IPS-11a (cell line): Measurements from ENCODE around the gene TP73.
"Not testable (repeated sequence)": the region's sequence is repeated elsewhere in the genome, so short reads cannot be mapped to it uniquely, and the experiment has no call there.

Source experiments
- H3K4me3 ChIP-seq: one replicate; pipeline ENCODE4 v1.5.1; 2013; ENCODE audit warnings: low read depth, low read length, control low read depth

TP73 gene

DNA sequence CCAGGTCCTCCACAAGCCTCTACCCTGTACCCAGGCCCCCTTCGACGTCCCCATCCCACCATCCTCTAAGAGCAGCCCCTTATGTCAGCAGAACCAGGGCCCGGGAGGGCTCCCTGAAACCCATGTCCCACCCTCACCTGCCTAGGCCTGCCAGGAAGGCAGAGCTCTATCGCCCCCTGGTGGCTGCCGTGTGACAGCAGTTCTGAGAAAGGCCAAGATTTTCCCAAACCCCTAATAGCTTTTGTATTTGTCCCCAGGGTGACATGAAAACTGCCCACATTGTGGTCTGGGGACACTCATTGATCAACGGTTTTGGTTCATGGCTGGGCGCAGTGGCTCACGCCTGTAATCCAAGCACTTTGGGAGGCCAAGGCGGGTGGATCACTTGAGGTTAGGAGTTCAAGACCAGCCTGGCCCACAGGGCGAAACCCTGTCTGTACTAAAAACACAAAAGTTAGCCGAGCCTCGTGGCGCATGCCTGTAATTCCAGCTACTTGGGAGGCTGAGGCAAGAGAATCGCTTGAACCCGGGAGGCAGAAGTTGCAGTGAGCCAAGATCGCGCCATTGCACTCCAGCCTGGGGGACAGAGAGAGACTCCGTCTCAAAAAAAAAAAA is 72.2 kb downstream of the TP73 start:
- not testable (repeated sequence) for H3K4me3 ChIP-seq

DNA sequence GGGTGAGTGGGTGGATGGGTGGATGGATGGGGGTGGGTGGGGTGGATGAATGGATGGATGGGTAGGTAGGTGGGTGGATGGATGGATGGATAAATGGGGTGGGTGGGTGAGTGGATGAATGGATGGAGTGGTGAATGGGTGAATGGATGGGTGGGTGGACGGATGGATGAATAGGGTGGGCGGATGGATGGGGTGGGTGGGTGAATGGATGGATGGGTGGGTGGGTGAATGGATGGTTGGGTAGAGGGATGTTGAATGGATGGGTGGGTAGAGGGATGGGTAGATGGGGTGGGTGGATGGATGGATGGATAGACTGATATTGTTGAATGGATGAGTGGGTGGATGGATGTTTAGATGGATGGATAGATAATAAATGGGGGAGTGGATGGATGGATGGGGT is 73.0 kb downstream of the TP73 start:
- no peak overlapping the region for H3K4me3 ChIP-seq

DNA sequence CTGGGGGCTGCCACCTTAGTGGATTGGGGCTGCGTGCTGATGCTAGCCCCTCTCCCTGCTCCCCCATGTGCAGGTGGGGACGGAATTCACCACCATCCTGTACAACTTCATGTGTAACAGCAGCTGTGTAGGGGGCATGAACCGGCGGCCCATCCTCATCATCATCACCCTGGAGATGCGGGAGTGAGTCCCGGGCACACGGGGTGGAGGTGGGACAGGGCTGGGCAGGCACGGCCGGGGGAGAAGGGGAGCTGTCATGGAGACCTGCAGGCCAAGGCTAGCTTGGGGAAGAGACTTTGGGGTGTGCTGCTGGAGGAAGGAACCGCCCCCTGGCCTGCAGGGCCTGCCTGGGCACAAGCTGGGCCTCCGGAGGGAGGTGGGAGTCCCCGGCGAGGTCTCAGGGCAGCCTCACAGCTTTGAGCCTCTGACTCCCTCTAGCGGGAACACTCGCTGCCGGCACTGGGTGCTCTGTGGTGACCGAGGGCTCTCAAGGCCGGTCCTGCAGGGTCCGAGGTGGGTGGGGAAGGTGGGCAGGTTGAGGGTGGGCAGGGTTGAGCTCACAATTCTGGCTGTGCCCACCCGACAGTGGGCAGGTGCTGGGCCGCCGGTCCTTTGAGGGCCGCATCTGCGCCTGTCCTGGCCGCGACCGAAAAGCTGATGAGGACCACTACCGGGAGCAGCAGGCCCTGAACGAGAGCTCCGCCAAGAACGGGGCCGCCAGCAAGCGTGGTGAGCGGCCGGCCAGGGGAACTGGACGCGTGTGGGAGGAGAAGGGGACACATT is 74.9 kb downstream of the TP73 start:
- no peak overlapping the region for H3K4me3 ChIP-seq

DNA sequence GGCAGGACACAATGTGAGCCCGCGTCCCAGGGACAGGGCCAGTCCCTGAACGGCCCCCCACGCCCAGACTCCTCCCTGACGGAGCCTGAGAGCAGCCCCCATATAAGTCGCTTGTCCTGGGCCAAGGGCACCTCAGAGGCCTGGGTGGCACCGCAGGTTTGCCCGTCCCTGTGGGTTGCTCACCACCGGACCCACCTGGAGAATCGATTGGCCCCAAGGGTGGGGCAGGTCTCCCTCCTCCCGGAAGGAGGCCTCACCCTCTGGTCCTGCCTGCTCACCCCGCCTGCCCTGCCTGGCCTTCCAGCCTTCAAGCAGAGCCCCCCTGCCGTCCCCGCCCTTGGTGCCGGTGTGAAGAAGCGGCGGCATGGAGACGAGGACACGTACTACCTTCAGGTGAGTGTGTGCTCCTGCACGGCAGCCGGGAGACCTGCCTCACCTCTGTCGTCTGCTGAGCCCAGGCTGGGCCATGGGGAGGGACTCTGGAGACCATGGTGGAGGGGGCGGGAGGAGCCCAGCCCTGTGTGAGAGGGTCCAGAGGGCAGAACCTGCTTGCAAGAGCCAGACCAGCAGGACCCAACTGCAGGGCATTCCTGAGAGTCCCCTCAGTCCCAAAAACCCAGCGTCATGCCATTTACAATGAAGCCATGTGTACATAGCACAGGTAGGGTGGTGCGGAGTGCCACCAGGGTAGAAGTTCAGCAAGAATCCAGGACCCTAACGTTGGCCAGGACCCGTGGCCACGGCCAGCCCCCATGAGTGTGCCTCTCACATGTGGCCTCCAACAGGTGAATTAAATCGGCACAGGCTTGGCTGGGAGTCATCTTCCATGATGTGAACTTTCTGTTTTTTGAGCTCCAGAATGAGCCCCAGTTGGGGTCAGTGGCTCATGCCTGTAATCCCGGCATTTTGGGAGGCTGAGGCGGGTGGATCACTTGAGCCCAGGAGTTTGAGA is 75.8 kb downstream of the TP73 start:
- H3K4me3 ChIP-seq: no peak overlapping the region

DNA sequence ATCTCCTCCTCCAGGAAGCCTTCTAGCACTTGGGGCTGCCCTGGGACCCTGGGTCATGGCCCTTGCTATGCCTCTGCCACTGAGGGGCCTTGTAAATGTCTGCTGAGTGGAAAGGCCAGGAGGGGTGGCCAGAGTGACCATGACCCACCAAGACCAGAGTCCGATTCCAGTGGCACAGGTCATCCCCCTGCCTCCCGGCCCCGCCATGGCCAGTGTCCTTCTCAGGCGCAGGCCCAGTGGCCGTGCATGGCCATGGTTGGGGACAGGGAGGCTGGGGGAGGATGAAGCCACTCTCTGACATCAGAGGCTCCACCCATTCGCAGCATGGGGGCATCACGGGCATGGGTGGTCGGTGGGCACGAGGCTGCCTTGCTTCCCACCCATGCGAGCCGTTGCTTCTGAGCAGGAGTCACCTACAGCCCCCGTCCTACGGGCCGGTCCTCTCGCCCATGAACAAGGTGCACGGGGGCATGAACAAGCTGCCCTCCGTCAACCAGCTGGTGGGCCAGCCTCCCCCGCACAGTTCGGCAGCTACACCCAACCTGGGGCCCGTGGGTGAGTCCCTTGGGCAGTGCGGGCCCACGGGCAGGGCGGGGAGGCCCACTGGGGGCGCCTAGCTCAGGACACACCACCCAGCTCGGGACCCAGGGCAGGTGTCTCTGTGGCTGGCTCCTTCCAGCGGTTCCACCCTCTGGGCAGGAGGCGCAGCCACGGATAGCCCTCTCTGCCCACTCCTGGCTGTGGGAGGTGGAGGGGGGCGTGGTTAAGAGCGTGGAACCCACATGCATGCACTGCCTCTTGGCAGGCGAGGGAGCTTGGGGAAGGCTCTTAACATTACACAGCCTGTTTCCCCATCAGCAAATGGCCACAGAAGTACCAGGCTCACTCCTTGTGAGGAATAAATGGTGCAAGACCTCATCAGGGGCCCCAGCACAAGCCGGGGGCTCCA is 77.6 kb downstream of the TP73 start:
- H3K4me3 ChIP-seq: no peak overlapping the region

- H3K4me3 ChIP-seq: no peak overlapping the region
Observed at GRCh38 chr1:3730543-3731247, 78.4 kb downstream of the TP73 start.

- no peak overlapping the region for H3K4me3 ChIP-seq
Observed at GRCh38 chr1:3731583-3732433, 79.5 kb downstream of the TP73 start.

DNA sequence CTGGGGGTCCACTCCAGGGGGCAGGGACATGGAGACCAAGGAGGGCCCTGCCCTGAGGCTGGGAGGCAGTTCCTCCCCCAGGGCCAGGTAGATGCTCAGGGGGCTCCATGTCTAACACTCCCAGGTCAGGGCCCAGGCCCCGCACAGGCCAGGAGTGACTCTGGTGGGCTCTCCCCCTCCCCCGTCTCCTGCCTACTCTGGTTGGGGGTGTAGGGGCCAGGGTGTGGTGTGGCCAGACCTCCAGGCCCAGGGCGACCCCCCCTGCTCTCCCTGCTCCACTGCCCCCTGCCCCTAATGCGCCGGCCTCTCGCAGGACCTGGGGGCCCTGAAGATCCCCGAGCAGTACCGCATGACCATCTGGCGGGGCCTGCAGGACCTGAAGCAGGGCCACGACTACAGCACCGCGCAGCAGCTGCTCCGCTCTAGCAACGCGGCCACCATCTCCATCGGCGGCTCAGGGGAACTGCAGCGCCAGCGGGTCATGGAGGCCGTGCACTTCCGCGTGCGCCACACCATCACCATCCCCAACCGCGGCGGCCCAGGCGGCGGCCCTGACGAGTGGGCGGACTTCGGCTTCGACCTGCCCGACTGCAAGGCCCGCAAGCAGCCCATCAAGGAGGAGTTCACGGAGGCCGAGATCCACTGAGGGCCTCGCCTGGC is 80.2 kb downstream of the TP73 start:
- H3K4me3 ChIP-seq: no peak overlapping the region

DNA sequence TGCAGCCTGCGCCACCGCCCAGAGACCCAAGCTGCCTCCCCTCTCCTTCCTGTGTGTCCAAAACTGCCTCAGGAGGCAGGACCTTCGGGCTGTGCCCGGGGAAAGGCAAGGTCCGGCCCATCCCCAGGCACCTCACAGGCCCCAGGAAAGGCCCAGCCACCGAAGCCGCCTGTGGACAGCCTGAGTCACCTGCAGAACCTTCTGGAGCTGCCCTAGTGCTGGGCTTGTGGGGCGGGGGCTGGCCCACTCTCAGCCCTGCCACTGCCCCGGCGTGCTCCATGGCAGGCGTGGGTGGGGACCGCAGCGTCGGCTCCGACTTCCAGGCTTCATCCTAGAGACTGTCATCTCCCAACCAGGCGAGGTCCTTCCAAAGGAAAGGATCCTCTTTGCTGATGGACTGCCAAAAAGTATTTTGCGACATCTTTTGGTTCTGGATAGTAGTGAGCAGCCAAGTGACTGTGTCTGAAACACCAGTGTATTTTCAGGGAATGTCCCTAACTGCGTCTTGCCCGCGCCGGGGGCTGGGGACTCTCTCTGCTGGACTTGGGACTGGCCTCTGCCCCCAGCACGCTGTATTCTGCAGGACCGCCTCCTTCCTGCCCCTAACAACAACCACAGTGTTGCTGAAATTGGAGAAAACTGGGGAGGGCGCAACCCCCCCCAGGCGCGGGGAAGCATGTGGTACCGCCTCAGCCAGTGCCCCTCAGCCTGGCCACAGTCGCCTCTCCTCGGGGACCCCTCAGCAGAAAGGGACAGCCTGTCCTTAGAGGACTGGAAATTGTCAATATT is 81.0 kb downstream of the TP73 start:
- H3K4me3 ChIP-seq: no peak overlapping the region

GRCh38 chr1:3733883-3734589 is 81.7 kb downstream of the TP73 start:
- no peak overlapping the region for H3K4me3 ChIP-seq

DNA sequence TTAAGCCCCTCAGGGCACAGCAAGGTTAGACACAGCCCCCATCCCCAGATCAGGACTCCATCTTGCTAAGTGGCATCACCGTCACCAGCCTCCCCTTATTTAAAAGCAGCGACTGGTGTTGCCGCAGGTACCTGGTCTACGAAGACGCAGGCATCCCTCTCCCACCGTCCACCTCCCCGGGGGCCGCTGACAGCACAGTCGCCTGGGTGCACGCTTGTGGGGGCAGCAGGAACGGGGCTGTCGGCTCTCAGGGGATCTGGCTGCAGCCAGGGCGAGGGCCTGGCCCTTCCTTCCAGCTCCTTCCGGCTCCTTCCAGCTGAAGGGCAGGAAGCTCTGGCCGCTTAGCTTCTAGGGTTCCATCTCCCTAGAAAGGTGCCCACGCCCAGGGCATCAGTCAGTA is 82.3 kb downstream of the TP73 start:
- H3K4me3 ChIP-seq: no peak overlapping the region

GRCh38 chr1:3735027-3735681 is 82.8 kb downstream of the TP73 start:
- H3K4me3 ChIP-seq: no peak overlapping the region

- no peak overlapping the region for H3K4me3 ChIP-seq
Observed at GRCh38 chr1:3735688-3736087, 83.4 kb downstream of the TP73 start.

DNA sequence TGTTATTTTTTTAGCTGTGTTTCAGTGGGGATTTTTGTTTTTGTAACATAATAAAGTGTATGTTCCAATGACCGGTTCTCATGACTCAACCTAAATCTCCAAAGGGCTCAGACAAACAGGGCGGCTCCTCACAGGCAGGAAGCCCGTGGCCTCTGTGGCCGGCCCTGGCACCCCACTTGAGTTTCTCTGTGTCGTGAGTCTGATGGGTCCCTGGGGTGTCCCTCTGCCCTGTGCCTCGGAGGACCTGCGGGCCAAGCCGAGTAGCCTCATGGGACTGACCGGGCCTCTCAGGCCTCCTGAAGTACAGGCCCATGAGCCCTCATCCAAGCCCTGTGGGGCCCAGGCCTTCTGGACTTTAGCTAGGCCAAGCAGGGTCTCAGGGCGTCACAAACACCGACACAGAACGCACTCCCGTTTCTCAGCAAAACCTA is 83.8 kb downstream of the TP73 start:
- no peak overlapping the region for H3K4me3 ChIP-seq

GRCh38 chr1:3736708-3737107 is 84.4 kb downstream of the TP73 start:
- no peak overlapping the region for H3K4me3 ChIP-seq

- H3K4me3 ChIP-seq: no peak overlapping the region
Observed at GRCh38 chr1:3738943-3739342, 86.6 kb downstream of the TP73 start.
